ENCODE data around the gene ZCCHC7.
A peak's percentile ranks its signal among the peaks of the same experiment; 100 is the strongest.
"Not testable (repeated sequence)": the region's sequence is repeated elsewhere in the genome, so short reads cannot be mapped to it uniquely, and the experiment has no call there.

Gene ZCCHC7

DNA sequence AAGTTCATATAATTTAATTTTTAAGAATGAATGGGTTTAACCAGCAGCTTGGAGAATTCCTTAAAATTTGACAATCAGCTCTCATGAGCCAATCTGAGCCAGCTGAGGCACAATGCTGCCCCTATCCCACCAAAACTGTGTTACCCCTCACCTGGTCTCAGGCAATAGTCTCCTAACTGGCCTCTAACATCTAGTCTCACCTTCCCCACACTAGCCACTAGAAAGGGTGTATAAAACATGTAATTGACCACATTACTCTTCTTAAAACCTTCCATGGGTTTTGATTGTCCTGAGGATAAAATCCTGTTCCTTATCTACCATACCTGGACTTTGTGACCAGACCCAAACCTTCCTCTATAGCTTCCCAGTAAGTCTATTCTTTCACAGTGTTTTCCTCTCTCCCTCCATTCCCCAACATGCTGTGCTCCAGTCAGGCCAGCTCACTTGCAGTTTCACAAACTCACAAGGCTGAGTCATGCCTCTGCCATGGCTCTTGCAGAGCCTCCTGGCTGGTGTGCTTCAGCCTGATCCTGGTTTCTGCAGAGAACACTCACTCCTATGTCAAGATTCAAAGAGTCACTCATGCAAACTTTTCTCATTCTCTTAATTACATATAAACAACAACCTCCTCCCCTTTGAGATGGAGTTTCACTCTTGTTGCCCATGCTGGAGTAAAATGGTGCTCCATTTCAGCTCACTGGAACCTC lies 16.0 kb upstream of the ZCCHC7 start:
- no peaks in the 10 kb centered on the region for H3K36me3 Mint-ChIP-seq
- peaks cover 24% of the 10 kb centered on the region for H3K4me1 Mint-ChIP-seq
- no peaks in the 10 kb centered on the region for H3K9me3 Mint-ChIP-seq
- DNase-seq (ENCODE audit: low spot score in 2 of 2) (no peak), ATAC-seq (peak; percentile 77)
- no peak overlapping the region for H3K4me3 Mint-ChIP-seq
- no peak overlapping the region for H3K27ac Mint-ChIP-seq

DNA sequence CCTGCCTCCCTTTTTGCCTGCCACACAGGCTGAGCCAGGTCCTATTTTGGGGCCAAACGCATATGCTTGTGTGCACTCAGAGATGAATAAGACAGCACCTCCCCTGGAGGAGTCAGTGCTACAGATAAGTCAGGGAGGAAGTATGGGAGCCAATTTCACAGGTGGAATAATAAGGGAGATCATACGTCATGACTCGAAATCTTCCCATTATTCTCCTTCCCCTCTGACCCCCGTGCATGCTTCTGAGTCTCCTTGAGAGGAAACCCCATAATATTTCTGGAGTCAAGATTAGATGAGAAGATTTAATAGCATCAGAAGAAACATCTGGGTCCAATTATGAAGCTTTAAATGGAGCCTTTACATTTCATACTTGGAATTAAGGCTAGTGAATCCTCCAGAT lies 15.1 kb upstream of the ZCCHC7 start:
- Mint-ChIP-seq H3K36me3 (no peaks in the 10 kb centered on the region), H3K4me1 (peaks cover 24% of the 10 kb centered on the region)

GRCh38 chr9:37107701-37108100 lies 12.7 kb upstream of the ZCCHC7 start:
- no peak overlapping the region for H3K4me3 Mint-ChIP-seq
- ATAC-seq (no peak), DNase-seq (ENCODE audit: low spot score in 2 of 2) (no peak)
- H3K27ac Mint-ChIP-seq = no peak overlapping the region
- H3K9me3 Mint-ChIP-seq = no peaks in the 10 kb centered on the region
- peaks cover 24% of the 10 kb centered on the region for H3K4me1 Mint-ChIP-seq
- no peaks in the 10 kb centered on the region for H3K36me3 Mint-ChIP-seq

More for the DNA sequence above, 15.1 kb upstream of the ZCCHC7 start:
- Mint-ChIP-seq H3K9me3 (no peaks in the 10 kb centered on the region), H3K4me3 (no peak overlapping the region), H3K27ac (no peak overlapping the region)
- ATAC-seq = no peak
- DNase-seq (ENCODE audit: low spot score in 2 of 2) = no peak

DNA sequence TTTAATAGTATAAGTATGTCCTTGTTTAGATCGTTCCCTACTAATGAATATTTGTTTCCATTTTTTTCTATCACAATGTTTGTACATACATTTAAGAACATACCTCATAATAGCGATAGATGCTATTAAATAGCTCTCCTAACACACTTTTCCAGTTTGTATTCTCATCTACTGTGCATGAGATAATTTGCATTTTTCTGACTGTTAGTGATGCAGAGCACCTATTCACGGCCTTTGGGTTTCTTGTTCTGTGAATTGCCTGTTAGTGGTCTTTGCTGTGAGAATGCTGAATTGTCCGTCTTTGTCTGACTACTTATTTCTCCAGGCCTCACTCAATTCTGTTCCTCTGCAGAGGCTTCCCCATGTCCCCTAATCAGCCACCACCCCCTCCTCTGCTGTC lies 5.9 kb upstream of the ZCCHC7 start:
- ATAC-seq, H3K4me3 Mint-ChIP-seq: not testable (repeated sequence)

DNA sequence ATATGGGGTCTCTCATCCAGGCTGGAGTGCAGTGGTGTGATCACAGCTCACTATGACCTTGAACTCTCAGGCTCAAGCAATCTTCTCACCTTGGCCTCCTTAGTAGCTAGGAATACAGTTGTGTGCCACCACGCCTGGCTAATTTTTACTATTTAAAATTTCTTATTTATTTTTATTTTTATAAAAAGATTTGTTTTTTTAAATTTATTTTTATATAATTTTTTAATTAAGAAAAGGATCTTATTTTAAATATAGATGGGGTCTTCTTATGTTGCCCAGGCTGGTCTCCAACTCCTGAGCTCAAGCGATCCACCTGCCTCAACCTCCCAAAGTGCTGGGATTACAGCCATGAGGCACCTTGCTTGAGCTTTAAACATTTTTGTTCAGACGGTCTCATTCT lies 2.4 kb upstream of the ZCCHC7 start:
- Mint-ChIP-seq H3K4me1 (peaks cover 24% of the 10 kb centered on the region), H3K36me3 (peaks cover 14% of the 10 kb centered on the region), H3K4me3 (no peak overlapping the region), H3K27ac (no peak overlapping the region), H3K9me3 (no peaks in the 10 kb centered on the region)
- no peak for DNase-seq (ENCODE audit: low spot score in 2 of 2)
- no peak for ATAC-seq

More for the DNA sequence above, 5.9 kb upstream of the ZCCHC7 start:
- H3K27ac Mint-ChIP-seq; H3K9me3 Mint-ChIP-seq; H3K36me3 Mint-ChIP-seq; DNase-seq (ENCODE audit: low spot score in 2 of 2); H3K4me1 Mint-ChIP-seq: not testable (repeated sequence)

- peaks cover 14% of the 10 kb centered on the region for H3K36me3 Mint-ChIP-seq
- H3K9me3 Mint-ChIP-seq = no peaks in the 10 kb centered on the region
- peak overlapping the region; percentile 87 for H3K4me3 Mint-ChIP-seq
- peak overlapping the region; percentile 99 for H3K27ac Mint-ChIP-seq
- peaks cover 27% of the 10 kb centered on the region for H3K4me1 Mint-ChIP-seq
- DNase-seq (ENCODE audit: low spot score in 2 of 2) = no peak
- no peak for ATAC-seq
These were observed 1.0 kb upstream of the ZCCHC7 start for GRCh38 chr9:37119360-37119759.

DNA sequence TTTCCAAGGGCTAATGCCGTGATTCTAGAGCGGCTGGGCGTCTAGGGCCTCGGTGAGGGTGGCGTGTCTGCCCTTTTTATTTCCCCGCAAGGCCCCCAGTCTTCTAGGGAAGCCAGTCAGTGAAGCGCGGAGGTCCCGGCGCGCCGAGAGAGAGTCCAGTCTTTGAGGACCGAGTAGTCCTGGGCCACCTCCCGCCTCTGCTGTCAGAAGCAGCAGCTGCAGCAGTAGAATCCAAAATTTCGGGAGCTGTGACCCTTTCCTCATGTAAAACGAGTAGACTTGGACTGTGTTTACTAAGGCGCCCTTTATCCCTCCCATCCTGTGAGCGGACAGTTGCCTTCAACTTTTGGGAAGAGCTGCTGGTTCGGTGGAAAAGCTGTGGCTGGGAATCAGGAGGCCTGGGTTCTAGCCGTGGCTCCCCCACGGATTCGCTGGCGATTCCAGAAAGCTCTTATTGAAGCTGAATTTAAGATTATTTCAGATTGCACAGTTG lies 515 bp downstream of the ZCCHC7 start:
- peak; percentile 43 for ATAC-seq
- peak overlapping the region; percentile 99 for H3K27ac Mint-ChIP-seq
- not testable (repeated sequence) for DNase-seq (ENCODE audit: low spot score in 2 of 2); H3K9me3 Mint-ChIP-seq
- H3K4me1 Mint-ChIP-seq = peaks cover 27% of the 10 kb centered on the region
- peak overlapping the region; percentile 87 for H3K4me3 Mint-ChIP-seq
- peaks cover 14% of the 10 kb centered on the region for H3K36me3 Mint-ChIP-seq

- Mint-ChIP-seq H3K4me1 (peaks cover 27% of the 10 kb centered on the region), H3K9me3 (no peaks in the 10 kb centered on the region)
- no peak for ATAC-seq
These were observed 1.5 kb downstream of the ZCCHC7 start for GRCh38 chr9:37121881-37122280.

GRCh38 chr9:37126214-37126788 lies 5.9 kb downstream of the ZCCHC7 start:
- H3K36me3 Mint-ChIP-seq = peaks cover 17% of the 10 kb centered on the region
- H3K4me1 Mint-ChIP-seq = peaks cover 17% of the 10 kb centered on the region
- H3K27ac Mint-ChIP-seq = no peak overlapping the region
- DNase-seq (ENCODE audit: low spot score in 2 of 2) (no peak), ATAC-seq (no peak)
- no peak overlapping the region for H3K4me3 Mint-ChIP-seq
- H3K9me3 Mint-ChIP-seq = no peaks in the 10 kb centered on the region

More at GRCh38 chr9:37121881-37122280, 1.5 kb downstream of the ZCCHC7 start:
- no peak for DNase-seq (ENCODE audit: low spot score in 2 of 2)
- Mint-ChIP-seq H3K4me3 (peak overlapping the region; percentile 87), H3K27ac (no peak overlapping the region), H3K36me3 (peaks cover 14% of the 10 kb centered on the region)

DNA sequence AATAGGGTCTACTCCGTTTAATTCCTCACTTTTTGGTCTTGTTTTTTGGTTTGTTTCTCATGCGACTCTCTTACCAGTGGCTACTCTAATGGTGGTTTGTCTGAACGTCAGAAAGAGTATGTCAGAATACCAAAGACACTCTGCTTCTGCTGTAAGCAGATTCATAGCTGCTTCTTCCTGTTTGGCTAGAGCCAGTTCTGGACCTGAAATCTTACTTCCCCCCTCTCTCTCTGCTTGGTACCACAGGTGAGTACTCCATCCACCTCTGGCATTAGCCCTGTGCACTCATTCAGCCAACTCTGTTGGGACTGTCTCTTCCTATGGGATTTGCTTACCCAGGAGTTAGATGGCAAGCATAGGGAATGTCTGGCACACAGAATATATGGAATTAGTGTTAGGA lies 6.6 kb downstream of the ZCCHC7 start:
- Mint-ChIP-seq H3K27ac (no peak overlapping the region), H3K4me3 (no peak overlapping the region), H3K9me3 (no peaks in the 10 kb centered on the region), H3K36me3 (peaks cover 24% of the 10 kb centered on the region), H3K4me1 (peaks cover 10% of the 10 kb centered on the region)
- no peak for ATAC-seq
- DNase-seq (ENCODE audit: low spot score in 2 of 2) = no peak

DNA sequence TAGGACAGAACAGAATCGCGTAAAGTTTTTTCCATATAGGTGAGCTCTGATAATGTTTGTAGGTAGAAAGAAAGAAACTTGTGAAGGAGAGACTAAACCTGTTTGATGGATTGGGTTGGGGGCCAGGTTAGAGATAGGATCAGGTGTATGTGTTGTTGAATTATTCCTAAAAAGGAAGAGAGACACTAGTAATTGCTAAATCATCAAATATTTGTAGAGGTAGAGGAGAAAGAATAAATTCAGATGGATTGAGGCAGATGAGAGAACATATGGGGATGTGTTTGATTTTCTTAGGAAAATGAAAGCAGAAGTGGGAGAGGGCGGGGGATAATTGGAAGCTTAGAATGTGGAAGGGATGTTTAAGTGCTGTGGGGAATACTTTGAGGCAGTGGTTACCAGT lies 7.7 kb downstream of the ZCCHC7 start:
- DNase-seq (ENCODE audit: low spot score in 2 of 2) = no peak
- no peak overlapping the region for H3K4me3 Mint-ChIP-seq
- H3K4me1 Mint-ChIP-seq = peaks cover 2% of the 10 kb centered on the region
- no peaks in the 10 kb centered on the region for H3K9me3 Mint-ChIP-seq
- H3K36me3 Mint-ChIP-seq = peaks cover 31% of the 10 kb centered on the region
- no peak for ATAC-seq
- no peak overlapping the region for H3K27ac Mint-ChIP-seq

GRCh38 chr9:37134166-37134565 lies 13.8 kb downstream of the ZCCHC7 start:
- Mint-ChIP-seq H3K27ac (no peak overlapping the region), H3K9me3 (no peaks in the 10 kb centered on the region), H3K4me1 (peaks cover 14% of the 10 kb centered on the region), H3K36me3 (peaks cover 62% of the 10 kb centered on the region), H3K4me3 (no peak overlapping the region)
- ATAC-seq (no peak), DNase-seq (ENCODE audit: low spot score in 2 of 2) (no peak)

DNA sequence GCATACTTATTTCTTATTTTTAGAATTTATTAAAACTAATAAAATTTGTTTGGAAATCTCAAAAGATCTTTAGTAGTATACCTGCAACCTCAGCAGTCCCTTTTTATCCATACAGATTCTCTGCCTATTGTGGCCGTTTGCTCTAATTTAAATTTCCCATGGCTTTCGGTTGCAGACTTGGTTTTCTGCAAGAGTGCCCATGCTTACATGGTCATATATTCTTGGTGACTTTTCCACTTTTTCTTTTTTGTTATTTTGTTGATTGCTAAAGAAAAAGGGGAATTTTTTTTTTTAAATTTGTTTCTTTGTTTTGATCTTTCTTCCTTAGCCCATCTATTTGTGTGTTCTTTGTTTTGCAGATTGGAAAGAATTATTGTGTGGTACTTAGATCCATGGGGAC lies 20.6 kb downstream of the ZCCHC7 start:
- ATAC-seq = no peak
- Mint-ChIP-seq H3K4me1 (peaks cover 19% of the 10 kb centered on the region), H3K4me3 (no peak overlapping the region), H3K27ac (no peak overlapping the region), H3K9me3 (no peaks in the 10 kb centered on the region), H3K36me3 (peaks cover 19% of the 10 kb centered on the region)
- no peak for DNase-seq (ENCODE audit: low spot score in 2 of 2)

DNA sequence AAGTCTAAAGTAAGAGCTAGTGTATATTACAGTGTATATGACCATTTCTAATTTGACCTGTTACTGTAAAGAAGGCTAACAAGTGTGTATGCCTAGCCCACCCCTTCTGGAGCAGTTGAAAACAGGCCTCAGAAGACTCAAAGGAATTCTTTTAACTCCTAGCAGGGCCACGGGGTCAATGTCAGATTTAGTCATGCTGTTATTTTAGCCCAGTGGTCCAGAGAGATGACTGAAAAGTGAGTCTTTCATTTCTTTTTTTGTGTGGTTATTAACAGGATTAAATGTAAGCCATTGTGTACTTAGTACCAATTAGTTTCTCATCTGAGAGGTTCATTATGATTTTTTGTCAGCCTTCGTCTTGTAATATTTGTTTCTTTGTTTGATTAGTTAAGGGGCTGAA lies 24.4 kb downstream of the ZCCHC7 start:
- ATAC-seq (peak; percentile 50), DNase-seq (ENCODE audit: low spot score in 2 of 2) (no peak)
- Mint-ChIP-seq H3K9me3 (no peaks in the 10 kb centered on the region), H3K4me3 (no peak overlapping the region), H3K36me3 (peaks cover 21% of the 10 kb centered on the region), H3K27ac (no peak overlapping the region), H3K4me1 (peaks cover 25% of the 10 kb centered on the region)

DNA sequence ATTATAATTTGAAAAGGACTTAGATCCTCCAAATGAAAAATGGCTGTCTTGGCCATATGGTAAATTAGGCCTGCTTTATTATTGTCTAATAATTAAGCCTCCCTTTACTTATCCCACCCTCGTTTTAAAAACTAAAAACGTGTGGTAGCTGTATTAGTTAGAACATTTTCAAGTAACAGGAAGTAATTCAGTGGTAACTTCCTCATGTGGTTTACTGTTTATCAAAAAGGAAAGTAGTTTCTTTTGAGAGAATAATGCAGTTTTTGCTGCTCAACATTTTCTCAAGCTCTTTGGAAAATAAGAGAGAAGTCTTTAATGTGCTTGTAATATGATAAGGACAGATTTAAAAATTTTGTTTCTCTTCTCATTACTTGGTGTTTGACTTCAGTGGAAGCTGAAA lies 26.0 kb downstream of the ZCCHC7 start:
- Mint-ChIP-seq H3K4me1 (peaks cover 25% of the 10 kb centered on the region), H3K9me3 (no peaks in the 10 kb centered on the region), H3K27ac (peak overlapping the region; percentile 72), H3K4me3 (peak overlapping the region; percentile 49), H3K36me3 (peaks cover 21% of the 10 kb centered on the region)
- DNase-seq (ENCODE audit: low spot score in 2 of 2) = no peak
- peak; percentile 54 for ATAC-seq

GRCh38 chr9:37148181-37148580 lies 27.8 kb downstream of the ZCCHC7 start:
- H3K4me3 Mint-ChIP-seq = no peak overlapping the region
- peaks cover 25% of the 10 kb centered on the region for H3K4me1 Mint-ChIP-seq
- DNase-seq (ENCODE audit: low spot score in 2 of 2) (no peak), ATAC-seq (no peak)
- no peaks in the 10 kb centered on the region for H3K9me3 Mint-ChIP-seq
- peaks cover 28% of the 10 kb centered on the region for H3K36me3 Mint-ChIP-seq
- H3K27ac Mint-ChIP-seq = no peak overlapping the region
